HCT116 (cell line): ENCODE measurements around the gene MOCS1. TPM values are rescaled to one million over a fixed set of nuclear protein-coding genes. Genes with fewer than 3 reads are reported as not detected.

ENCODE experiments used
- ATAC-seq: fragments of 200-7000 bp; cut with Tn5 transposase; 2 replicates; pipeline ENCODE4 v1.9.1; 2020; ENCODE audit warnings: mild to moderate bottlenecking, moderate library complexity
- BruUV-seq: library from RNA; stranded (reverse); fragments of 400-500 nt; replicated peaks from 2 replicates; lab custom pipeline; 2021; lab: Mats Ljungman, UMichigan
- CTCF ChIA-PET: fragments of 300-600 bp; sonication (Branson Sonifier 250); formaldehyde crosslinking; loops from one replicate; lab custom pipeline; 2021; ENCODE audit warnings: antibody characterized with exemption; lab: Charles Lee
- POLR2A ChIA-PET: fragments of 300-600, 350-600 bp; sonication (Branson Sonifier 250); formaldehyde crosslinking; loops from one replicate; lab custom pipeline; 2021; ENCODE audit warnings: antibody characterized with exemption; lab: Charles Lee
- RAD21 ChIA-PET, 2 experiments: fragments of 300-600 bp; sonication (Branson Sonifier 250); formaldehyde crosslinking; loops; one replicate each; lab custom pipeline; 2023; ENCODE audit warnings: low total read pairs in 2 of 2; ENCODE audit not compliant: uncharacterized antibody in 2 of 2, unreplicated experiment in 2 of 2, low non-redundant PET in 1 of 2; lab: Charles Lee
- DNase-seq: peaks from one replicate; pipeline ENCODE4 v3.0.0-alpha.2; 2010; ENCODE audit warnings: low read depth, low spot score
- H2AFZ ChIP-seq: fragments of 200-600 bp; shearing (Covaris generic), sonication (generic); 2 replicates; pipeline ENCODE4 v1.6.1; 2017; ENCODE audit warnings: low read depth, mixed run types, mixed read lengths, antibody characterized with exemption, low read length; ENCODE audit not compliant: poor library complexity, severe bottlenecking
- H3K27ac ChIP-seq: 2 replicates; pipeline ENCODE4 v1.5.1; 2012; ENCODE audit warnings: low read depth, low read length
- H3K27me3 ChIP-seq: fragments of 200-600 bp; sonication (generic); 2 replicates; pipeline ENCODE4 v1.6.1; 2016; ENCODE audit warnings: mixed run types, low read length, mixed read lengths; ENCODE audit not compliant: insufficient read depth
- H3K36me3 ChIP-seq, 2 experiments: fragments of 200-500 bp in 1 of 2; fragments of 200-600 bp in 1 of 2; sonication (Bioruptor generic) in 1 of 2; sonication (generic) in 1 of 2; 2 replicates each; pipeline versions ENCODE4 v1.5.1 to v1.6.1; 2014 to 2016; ENCODE audit warnings: low read length in 2 of 2, inconsistent platforms in 1 of 2, mixed read lengths in 1 of 2, mixed run types in 1 of 2; ENCODE audit not compliant: insufficient read depth in 2 of 2, control insufficient read depth in 1 of 2
- H3K4me1 ChIP-seq, 2 experiments: fragments of 200-600 bp in 1 of 2; sonication (generic) in 1 of 2; 2 replicates each; pipeline versions ENCODE4 v1.5.1 to v1.6.1; 2012 to 2017; ENCODE audit warnings: low read length in 2 of 2, inconsistent platforms in 1 of 2, mild to moderate bottlenecking in 1 of 2, mixed read lengths in 1 of 2, mixed run types in 1 of 2, moderate library complexity in 1 of 2; ENCODE audit not compliant: insufficient read depth in 2 of 2, control insufficient read depth in 1 of 2
- H3K4me2 ChIP-seq: fragments of 200-600 bp; sonication (generic); 2 replicates; pipeline ENCODE4 v1.6.1; 2017; ENCODE audit warnings: mixed run types, low read length, mixed read lengths
- H3K4me3 ChIP-seq, 2 experiments: fragments of 200-600 bp in 1 of 2; sonication (generic) in 1 of 2; replicated peaks in 1 of 2; 2 replicates each; pipeline ENCODE4 v1.5.1; 2011 to 2016; ENCODE audit warnings: low read length in 2 of 2, control low read depth in 1 of 2, low read depth in 1 of 2, mild to moderate bottlenecking in 1 of 2, mixed read lengths in 1 of 2, mixed run types in 1 of 2
- H3K79me2 ChIP-seq: fragments of 200-600 bp; sonication (generic); 2 replicates; pipeline ENCODE4 v1.6.1; 2017; ENCODE audit warnings: mild to moderate bottlenecking, mixed run types, low read length, moderate library complexity, mixed read lengths; ENCODE audit not compliant: insufficient read depth
- H3K9ac ChIP-seq: fragments of 200-600 bp; sonication (generic); 2 replicates; pipeline ENCODE4 v1.6.1; 2016; ENCODE audit warnings: low read length, mixed read lengths
- H3K9me2 ChIP-seq: fragments of 200-600 bp; sonication (generic), shearing (Covaris generic); 2 replicates; pipeline ENCODE4 v1.6.1; 2017; ENCODE audit warnings: mixed run types, mild to moderate bottlenecking, moderate library complexity; ENCODE audit not compliant: insufficient read depth
- H3K9me3 ChIP-seq, 2 experiments: fragments of 200-500 bp in 1 of 2; fragments of 200-600 bp in 1 of 2; sonication (Bioruptor generic) in 1 of 2; sonication (generic) in 1 of 2; 2 replicates each; pipeline ENCODE4 v1.6.1; 2014 to 2017; ENCODE audit warnings: low read length in 2 of 2, mixed read lengths in 2 of 2, inconsistent platforms in 1 of 2, low read depth in 1 of 2, mild to moderate bottlenecking in 1 of 2, mixed run types in 1 of 2, moderate library complexity in 1 of 2; ENCODE audit not compliant: control insufficient read depth in 1 of 2, insufficient read depth in 1 of 2
- H4K20me1 ChIP-seq: fragments of 200-600 bp; sonication (generic), shearing (Covaris generic); 2 replicates; pipeline ENCODE4 v1.6.1; 2017; ENCODE audit warnings: mixed run types, mild to moderate bottlenecking, moderate library complexity; ENCODE audit not compliant: insufficient read depth
- FOSL1 ChIP-seq: IDR thresholded peaks from 2 replicates; pipeline ENCODE4 v1.6.1; 2012; ENCODE audit warnings: low read depth
- JUND ChIP-seq: IDR thresholded peaks from 2 replicates; pipeline ENCODE4 v1.6.1; 2012
- POLR2AphosphoS5 ChIP-seq: IDR thresholded peaks from 2 replicates; pipeline ENCODE4 v1.6.1; 2011; ENCODE audit warnings: mild to moderate bottlenecking, low read depth, low read length, moderate library complexity
- TCF7L2 ChIP-seq: IDR thresholded peaks from 2 replicates; pipeline ENCODE4 v1.7.0; 2011; ENCODE audit warnings: borderline replicate concordance, inconsistent platforms; ENCODE audit not compliant: insufficient read depth, insufficient read length; ENCODE audit errors: extremely low read depth
- YY1 ChIP-seq: IDR thresholded peaks from 2 replicates; pipeline ENCODE4 v1.6.1; 2011; ENCODE audit warnings: low read length, low read depth, moderate library complexity, mild to moderate bottlenecking; ENCODE audit not compliant: insufficient replicate concordance; ENCODE audit errors: extremely low read depth
- ZBTB33 ChIP-seq: IDR thresholded peaks from 2 replicates; pipeline ENCODE4 v1.6.1; 2011; ENCODE audit warnings: mild to moderate bottlenecking, low read length, moderate library complexity; ENCODE audit not compliant: insufficient replicate concordance; ENCODE audit errors: extremely low read depth
- ZFX ChIP-seq: fragments of 450-650 bp; IDR thresholded peaks from 2 replicates; pipeline ENCODE4 v1.6.1; 2017
- intact Hi-C: fragments of 100-400 bp; cut with micrococcal nuclease; formaldehyde crosslinking; loops from 2 replicates; pipeline ENCODE4 v1.10.0; 2022
- total RNA-seq: library from RNA; stranded (reverse); gene quantifications from one replicate; pipeline ENCODE4 v1.2.1, GENCODE V29; 2021; ENCODE audit not compliant: unreplicated experiment
- TF ChIP-seq, protein P1 (sequence below): IDR thresholded peaks from 2 replicates; pipeline ENCODE4 v1.6.1; 2012; ENCODE audit warnings: low read depth

Gene MOCS1
- total RNA-seq, 1 experiment from 2014 or later, result 9.3 TPM

- no peak overlapping the region for H3K27ac ChIP-seq
- H3K4me3 ChIP-seq, result no peak overlapping the region
- no peaks in the 10 kb centered on the region for H3K9me2 ChIP-seq
- ChIA-PET CTCF (no interaction called here), RAD21 (no interaction called here)
- ATAC-seq (no peak), DNase-seq (no peak)
- H3K79me2 ChIP-seq, result no peaks in the 10 kb centered on the region
- intact Hi-C loops, result loop anchor here (5.0 to 10.0 kb wide), 2 partner anchors 863 to 1041 kb away; no protein-coding TSS in a partner anchor
- no peak overlapping the region for H3K9ac ChIP-seq
- H3K4me2 ChIP-seq, result no peak overlapping the region
- no peaks in the 10 kb centered on the region for H3K9me3 ChIP-seq
- BruUV-seq, result no TSS peak
- no peaks in the 10 kb centered on the region for H3K4me1 ChIP-seq
- TF ChIP-seq ZBTB33, result no peak
- TF ChIP-seq ZFX, result no peak
- no peak for TF ChIP-seq POLR2AphosphoS5
- TF ChIP-seq, protein P1, sequence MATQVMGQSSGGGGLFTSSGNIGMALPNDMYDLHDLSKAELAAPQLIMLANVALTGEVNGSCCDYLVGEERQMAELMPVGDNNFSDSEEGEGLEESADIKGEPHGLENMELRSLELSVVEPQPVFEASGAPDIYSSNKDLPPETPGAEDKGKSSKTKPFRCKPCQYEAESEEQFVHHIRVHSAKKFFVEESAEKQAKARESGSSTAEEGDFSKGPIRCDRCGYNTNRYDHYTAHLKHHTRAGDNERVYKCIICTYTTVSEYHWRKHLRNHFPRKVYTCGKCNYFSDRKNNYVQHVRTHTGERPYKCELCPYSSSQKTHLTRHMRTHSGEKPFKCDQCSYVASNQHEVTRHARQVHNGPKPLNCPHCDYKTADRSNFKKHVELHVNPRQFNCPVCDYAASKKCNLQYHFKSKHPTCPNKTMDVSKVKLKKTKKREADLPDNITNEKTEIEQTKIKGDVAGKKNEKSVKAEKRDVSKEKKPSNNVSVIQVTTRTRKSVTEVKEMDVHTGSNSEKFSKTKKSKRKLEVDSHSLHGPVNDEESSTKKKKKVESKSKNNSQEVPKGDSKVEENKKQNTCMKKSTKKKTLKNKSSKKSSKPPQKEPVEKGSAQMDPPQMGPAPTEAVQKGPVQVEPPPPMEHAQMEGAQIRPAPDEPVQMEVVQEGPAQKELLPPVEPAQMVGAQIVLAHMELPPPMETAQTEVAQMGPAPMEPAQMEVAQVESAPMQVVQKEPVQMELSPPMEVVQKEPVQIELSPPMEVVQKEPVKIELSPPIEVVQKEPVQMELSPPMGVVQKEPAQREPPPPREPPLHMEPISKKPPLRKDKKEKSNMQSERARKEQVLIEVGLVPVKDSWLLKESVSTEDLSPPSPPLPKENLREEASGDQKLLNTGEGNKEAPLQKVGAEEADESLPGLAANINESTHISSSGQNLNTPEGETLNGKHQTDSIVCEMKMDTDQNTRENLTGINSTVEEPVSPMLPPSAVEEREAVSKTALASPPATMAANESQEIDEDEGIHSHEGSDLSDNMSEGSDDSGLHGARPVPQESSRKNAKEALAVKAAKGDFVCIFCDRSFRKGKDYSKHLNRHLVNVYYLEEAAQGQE, result no peak
- TF ChIP-seq YY1, result no peak
- TF ChIP-seq TCF7L2, result no peak
- no peak for TF ChIP-seq FOSL1
- TF ChIP-seq JUND, result no peak
- TF ChIP-seq, all 23 proteins: peak for 0
- Histone ChIP-seq H4K20me1 (no peaks in the 10 kb centered on the region), H3K36me3 (no peaks in the 10 kb centered on the region), H2AFZ (no peak overlapping the region), H3K27me3 (no peaks in the 10 kb centered on the region; the same call in 1 of the 2 replicates)
- POLR2A ChIA-PET, result no interaction called here
These were observed 49.8 kb upstream of the MOCS1 start for GRCh38 chr6:39984051-39984450.
